Fibroblast of lung (primary cell): Measurements from ENCODE around the gene ZMAT3.

Experiments
- CTCF ChIP-seq, 2 donors: IDR thresholded peaks in 1 of 2; conservative IDR thresholded peaks in 1 of 2; 1 replicate in 1 of 2; 2 replicates in 1 of 2; pipeline ENCODE4 v1.5.1; 2011 to 2012; ENCODE audit warnings: low read length in 2 of 2, control low read depth in 1 of 2, inconsistent platforms in 1 of 2, low read depth in 1 of 2, mild to moderate bottlenecking in 1 of 2
- EZH2 ChIP-seq: IDR thresholded peaks from 2 replicates; pipeline ENCODE4 v1.5.1; 2012; ENCODE audit warnings: low read length, control low read depth, mild to moderate bottlenecking; ENCODE audit errors: missing control alignments

GRCh38 chr3:179036226-179036625 lies 35.4 kb downstream of the ZMAT3 start:
- no peak for TF ChIP-seq CTCF (conservative IDR thresholded peaks at IDR 0.05 in 1 of 2, IDR thresholded peaks at IDR 0.05 in 1 of 2; ENCODE audit: low read depth in 1 of 2, low read length in 2 of 2)
- no peak for TF ChIP-seq EZH2
